Osteocyte (in vitro differentiated cells): ENCODE measurements around the gene LIMD2. TPM values are rescaled to one million over a fixed set of nuclear protein-coding genes. Genes with fewer than 3 reads are reported as not detected.

ENCODE experiments used
- DNase-seq: peaks from one replicate; pipeline ENCODE4 v3.0.0; 2021; ENCODE audit warnings: mixed read lengths; ENCODE audit not compliant: unreplicated experiment; ENCODE audit errors: extremely low spot score
- H3K27ac Mint-ChIP-seq: one replicate; pipeline ENCODE4 v1.8.0; 2021; ENCODE audit warnings: mild to moderate bottlenecking, mixed read lengths; ENCODE audit not compliant: unreplicated experiment
- H3K27me3 Mint-ChIP-seq: one replicate; pipeline ENCODE4 v1.8.0; 2021; ENCODE audit warnings: mixed read lengths; ENCODE audit not compliant: unreplicated experiment
- H3K36me3 Mint-ChIP-seq: one replicate; pipeline ENCODE4 v1.8.0; 2021; ENCODE audit warnings: mixed read lengths; ENCODE audit not compliant: unreplicated experiment
- H3K4me1 Mint-ChIP-seq: one replicate; pipeline ENCODE4 v1.8.0; 2021; ENCODE audit warnings: mixed read lengths; ENCODE audit not compliant: unreplicated experiment
- H3K4me3 Mint-ChIP-seq: one replicate; pipeline ENCODE4 v1.8.0; 2021; ENCODE audit warnings: mild to moderate bottlenecking, moderate library complexity, mixed read lengths; ENCODE audit not compliant: unreplicated experiment
- H3K9me3 Mint-ChIP-seq: one replicate; pipeline ENCODE4 v1.8.0; 2021; ENCODE audit warnings: mixed read lengths; ENCODE audit not compliant: unreplicated experiment
- CTCF ChIP-seq: fragments of 200-600 bp; sonication (generic); IDR thresholded peaks from 2 replicates; pipeline ENCODE4 v1.5.0; 2021; ENCODE audit warnings: antibody characterized with exemption, mild to moderate bottlenecking, moderate library complexity
- total RNA-seq: library from RNA; stranded (reverse); gene quantifications from 2 replicates; pipeline ENCODE4 v1.2.1, GENCODE V29; 2021

Gene LIMD2
- total RNA-seq, 1 donor from 2014 or later: 52.6 TPM

GRCh38 chr17:63659850-63660249, 40.1 kb downstream of the LIMD2 start:
- no peak overlapping the region for H3K27ac Mint-ChIP-seq
- H3K36me3 Mint-ChIP-seq: peaks cover 45% of the 10 kb centered on the region
- no peaks in the 10 kb centered on the region for H3K27me3 Mint-ChIP-seq
- TF ChIP-seq CTCF: no peak
- no peak for DNase-seq
- no peaks in the 10 kb centered on the region for H3K9me3 Mint-ChIP-seq
- no peaks in the 10 kb centered on the region for H3K4me1 Mint-ChIP-seq
- no peak overlapping the region for H3K4me3 Mint-ChIP-seq

GRCh38 chr17:63658366-63658765, 41.6 kb downstream of the LIMD2 start:
- Mint-ChIP-seq H3K36me3 (peaks cover 41% of the 10 kb centered on the region), H3K4me1 (no peaks in the 10 kb centered on the region), H3K9me3 (no peaks in the 10 kb centered on the region), H3K27me3 (no peaks in the 10 kb centered on the region), H3K4me3 (no peak overlapping the region), H3K27ac (no peak overlapping the region)
- TF ChIP-seq CTCF: no peak
- DNase-seq: no peak

- H3K27ac Mint-ChIP-seq: peak overlapping the region; percentile 4
- H3K27me3 Mint-ChIP-seq: no peaks in the 10 kb centered on the region
- DNase-seq: no peak
- H3K4me3 Mint-ChIP-seq: no peak overlapping the region
- H3K4me1 Mint-ChIP-seq: no peaks in the 10 kb centered on the region
- H3K36me3 Mint-ChIP-seq: peaks cover 44% of the 10 kb centered on the region
- no peaks in the 10 kb centered on the region for H3K9me3 Mint-ChIP-seq
- no peak for TF ChIP-seq CTCF
Observed at GRCh38 chr17:63657786-63658185, 42.1 kb downstream of the LIMD2 start.

GRCh38 chr17:63653050-63653449, 46.9 kb downstream of the LIMD2 start:
- Mint-ChIP-seq H3K4me1 (no peaks in the 10 kb centered on the region), H3K9me3 (no peaks in the 10 kb centered on the region), H3K27ac (no peak overlapping the region), H3K36me3 (peaks cover 36% of the 10 kb centered on the region), H3K4me3 (no peak overlapping the region), H3K27me3 (no peaks in the 10 kb centered on the region)
- no peak for TF ChIP-seq CTCF
- DNase-seq: no peak

- Mint-ChIP-seq H3K27me3 (no peaks in the 10 kb centered on the region), H3K4me3 (no peak overlapping the region), H3K36me3 (peaks cover 31% of the 10 kb centered on the region), H3K9me3 (no peaks in the 10 kb centered on the region), H3K4me1 (no peaks in the 10 kb centered on the region), H3K27ac (no peak overlapping the region)
- DNase-seq: no peak
- TF ChIP-seq CTCF: no peak
Observed at GRCh38 chr17:63652106-63652505, 47.8 kb downstream of the LIMD2 start.
